ENCODE data around the gene HEPHL1. TPM values are rescaled to one million over a fixed set of nuclear protein-coding genes. Genes with fewer than 3 reads are reported as not detected.

The HEPHL1 gene
- polyA plus RNA-seq, 1 experiment = not detected

DNA sequence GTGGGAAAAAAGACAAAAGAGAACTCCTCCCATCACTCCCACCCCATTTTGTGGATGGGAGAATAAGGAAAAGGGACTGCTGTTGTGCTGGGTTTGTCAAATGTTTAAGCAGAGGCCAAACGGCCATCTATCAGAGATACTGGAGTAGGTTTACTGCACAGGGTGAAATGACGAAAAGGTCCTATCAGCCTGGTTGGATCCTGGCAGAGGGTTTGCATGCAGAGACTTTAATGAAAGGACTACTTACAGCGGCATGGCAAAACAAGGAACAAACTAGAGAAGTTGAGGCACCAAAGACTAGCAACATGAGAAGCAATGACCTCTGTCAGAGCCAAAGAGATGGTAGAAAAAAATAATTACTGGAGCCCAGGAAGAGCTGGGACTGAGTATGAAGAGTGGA lies 32.2 kb upstream of the HEPHL1 start:
- Histone ChIP-seq H3K36me3 (ENCODE audit: control insufficient read depth, insufficient read depth, low read length) (no peaks in the 10 kb centered on the region), H3K27me3 (ENCODE audit: control insufficient read depth, insufficient read depth, low read length) (no peaks in the 10 kb centered on the region), H3K4me3 (ENCODE audit: low read depth, low read length) (no peak overlapping the region)
- no peak for DNase-seq (ENCODE audit: low read depth)
- POLR2A ChIA-PET = no interaction called here
- TF ChIP-seq, protein P1, sequence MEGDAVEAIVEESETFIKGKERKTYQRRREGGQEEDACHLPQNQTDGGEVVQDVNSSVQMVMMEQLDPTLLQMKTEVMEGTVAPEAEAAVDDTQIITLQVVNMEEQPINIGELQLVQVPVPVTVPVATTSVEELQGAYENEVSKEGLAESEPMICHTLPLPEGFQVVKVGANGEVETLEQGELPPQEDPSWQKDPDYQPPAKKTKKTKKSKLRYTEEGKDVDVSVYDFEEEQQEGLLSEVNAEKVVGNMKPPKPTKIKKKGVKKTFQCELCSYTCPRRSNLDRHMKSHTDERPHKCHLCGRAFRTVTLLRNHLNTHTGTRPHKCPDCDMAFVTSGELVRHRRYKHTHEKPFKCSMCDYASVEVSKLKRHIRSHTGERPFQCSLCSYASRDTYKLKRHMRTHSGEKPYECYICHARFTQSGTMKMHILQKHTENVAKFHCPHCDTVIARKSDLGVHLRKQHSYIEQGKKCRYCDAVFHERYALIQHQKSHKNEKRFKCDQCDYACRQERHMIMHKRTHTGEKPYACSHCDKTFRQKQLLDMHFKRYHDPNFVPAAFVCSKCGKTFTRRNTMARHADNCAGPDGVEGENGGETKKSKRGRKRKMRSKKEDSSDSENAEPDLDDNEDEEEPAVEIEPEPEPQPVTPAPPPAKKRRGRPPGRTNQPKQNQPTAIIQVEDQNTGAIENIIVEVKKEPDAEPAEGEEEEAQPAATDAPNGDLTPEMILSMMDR (IDR thresholded peaks at IDR 0.05; ENCODE audit: insufficient read depth, low read depth, low read length) = no peak
- CTCF ChIA-PET = no interaction called here

DNA sequence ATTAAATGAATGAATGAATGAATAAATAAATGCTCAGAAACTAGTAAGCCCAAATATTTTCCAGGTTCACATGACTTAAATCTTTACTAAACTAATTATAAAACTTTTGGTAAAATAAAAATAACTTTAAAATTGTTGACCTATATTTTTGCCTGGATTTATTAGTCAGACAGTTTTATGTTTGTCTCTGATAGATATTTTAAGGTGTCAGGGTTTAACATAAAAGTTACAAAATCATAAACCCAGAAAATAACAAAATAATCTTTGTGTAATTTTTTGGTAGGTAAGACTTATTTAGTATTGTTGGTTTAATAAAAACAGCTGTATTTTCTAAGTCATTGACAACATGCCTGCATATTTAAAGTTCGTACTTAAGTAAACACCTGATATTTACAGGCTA lies 27.4 kb upstream of the HEPHL1 start:
- POLR2A ChIA-PET = no interaction called here
- no peak for DNase-seq (ENCODE audit: low read depth)
- CTCF ChIA-PET = no interaction called here
- Histone ChIP-seq H3K4me3 (ENCODE audit: low read depth, low read length) (no peak overlapping the region), H3K36me3 (ENCODE audit: control insufficient read depth, insufficient read depth, low read length) (no peaks in the 10 kb centered on the region), H3K27me3 (ENCODE audit: control insufficient read depth, insufficient read depth, low read length) (no peaks in the 10 kb centered on the region)
- TF ChIP-seq, protein P1 (IDR thresholded peaks at IDR 0.05; ENCODE audit: insufficient read depth, low read depth, low read length) = no peak

DNA sequence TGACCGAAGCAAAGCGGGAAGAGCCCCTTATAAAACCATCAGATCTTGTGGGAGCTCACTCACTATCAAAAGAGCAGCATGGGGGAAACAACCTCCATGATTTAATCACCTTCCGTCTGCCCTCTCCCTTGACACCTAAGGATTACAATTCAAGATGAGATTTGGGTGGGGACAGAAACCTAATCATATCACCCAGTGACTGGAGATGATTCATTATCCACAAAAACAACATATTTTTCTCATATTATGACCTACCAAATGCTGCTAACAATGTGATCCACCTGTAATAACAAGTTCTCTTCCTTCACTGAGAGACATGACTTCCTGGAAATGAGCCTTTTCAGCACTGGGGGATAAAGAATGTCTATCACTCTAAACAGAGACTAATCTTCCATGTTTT lies 23.4 kb upstream of the HEPHL1 start:
- CTCF ChIA-PET = no interaction called here
- Histone ChIP-seq H3K4me3 (ENCODE audit: low read depth, low read length) (no peak overlapping the region), H3K36me3 (ENCODE audit: control insufficient read depth, insufficient read depth, low read length) (no peaks in the 10 kb centered on the region), H3K27me3 (ENCODE audit: control insufficient read depth, insufficient read depth, low read length) (no peaks in the 10 kb centered on the region)
- no peak for DNase-seq (ENCODE audit: low read depth)
- TF ChIP-seq, protein P1 (IDR thresholded peaks at IDR 0.05; ENCODE audit: insufficient read depth, low read depth, low read length) = no peak
- POLR2A ChIA-PET = no interaction called here

DNA sequence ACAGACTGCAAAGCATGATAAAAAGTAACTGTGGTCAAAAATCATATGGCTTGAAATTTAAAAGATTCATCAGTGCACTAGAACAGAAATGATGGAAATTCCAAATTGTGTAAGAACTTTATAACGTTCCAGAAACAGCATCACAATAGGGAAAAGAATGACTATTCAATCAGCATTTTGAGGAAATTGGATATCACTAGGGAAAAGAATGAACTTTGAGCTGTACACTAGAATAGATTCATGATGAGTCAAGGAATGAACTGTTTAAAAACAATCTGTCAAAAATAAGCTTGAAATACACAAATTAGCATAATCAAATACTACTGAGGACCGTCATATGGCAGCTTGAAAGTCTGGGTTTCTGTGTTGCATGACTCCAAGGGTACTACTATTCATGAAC lies 20.5 kb upstream of the HEPHL1 start:
- no peak overlapping the region for H3K4me3 ChIP-seq (ENCODE audit: low read depth, low read length)
- no peak for DNase-seq (ENCODE audit: low read depth)
- no peaks in the 10 kb centered on the region for H3K27me3 ChIP-seq (ENCODE audit: control insufficient read depth, insufficient read depth, low read length)
- POLR2A ChIA-PET = no interaction called here
- no peaks in the 10 kb centered on the region for H3K36me3 ChIP-seq (ENCODE audit: control insufficient read depth, insufficient read depth, low read length)
- CTCF ChIA-PET = no interaction called here
- TF ChIP-seq, protein P1 (IDR thresholded peaks at IDR 0.05; ENCODE audit: insufficient read depth, low read depth, low read length) = no peak

DNA sequence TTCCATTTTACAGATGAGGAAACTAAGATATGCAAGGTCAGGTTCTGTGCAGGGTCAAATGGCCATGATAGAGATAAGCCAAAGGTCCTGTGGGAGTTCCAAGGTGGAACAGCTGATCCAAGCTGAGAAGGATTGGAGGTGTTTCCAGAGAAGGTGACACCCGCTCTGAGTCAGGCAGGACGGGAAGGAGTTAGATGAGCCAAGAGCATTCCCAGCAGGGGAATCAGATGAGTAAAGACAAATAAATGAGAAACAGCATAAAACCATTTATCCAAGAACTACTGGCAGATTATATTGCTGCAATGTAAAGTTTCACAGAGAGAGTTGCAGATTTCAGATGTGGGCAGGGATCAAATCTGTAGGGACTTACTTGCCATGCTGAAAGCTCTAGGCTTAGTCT lies 18.9 kb upstream of the HEPHL1 start:
- DNase-seq (ENCODE audit: low read depth) = no peak
- TF ChIP-seq, protein P1 (IDR thresholded peaks at IDR 0.05; ENCODE audit: insufficient read depth, low read depth, low read length) = no peak
- Histone ChIP-seq H3K36me3 (ENCODE audit: control insufficient read depth, insufficient read depth, low read length) (no peaks in the 10 kb centered on the region), H3K27me3 (ENCODE audit: control insufficient read depth, insufficient read depth, low read length) (no peaks in the 10 kb centered on the region), H3K4me3 (ENCODE audit: low read depth, low read length) (no peak overlapping the region)
- ChIA-PET CTCF (no interaction called here), POLR2A (no interaction called here)

Data from BJ (cell line).